ENCODE results near the gene ERBB4. TPM values are rescaled to one million over a fixed set of nuclear protein-coding genes. Genes with fewer than 3 reads are reported as not detected.

The ERBB4 gene
- total RNA-seq, 4 donors from 2014 or later: 5.5 to 21.0 (median 18.3) TPM

DNA sequence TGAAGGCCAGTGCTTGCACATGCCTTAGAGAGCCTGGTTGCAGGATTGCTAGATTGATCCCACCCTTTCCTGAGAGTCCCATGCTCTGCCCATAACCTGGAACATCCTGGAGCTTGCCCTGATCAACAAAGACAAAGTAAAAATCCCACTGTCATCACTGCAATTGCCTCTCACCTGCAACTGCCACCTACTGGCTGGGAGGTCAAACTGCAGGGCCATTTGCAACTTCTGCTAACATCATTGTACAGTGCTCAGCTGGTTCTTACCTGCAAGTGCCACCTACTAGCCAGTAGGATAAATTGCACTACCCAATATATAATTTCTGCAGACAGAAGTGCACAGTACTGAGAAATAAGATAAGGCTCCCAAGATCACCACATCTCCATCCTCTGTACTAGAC is 1034.7 kb downstream of the ERBB4 start:
- intact Hi-C loops (cut with DNase I): no loop called here
- TF ChIP-seq, protein P1, sequence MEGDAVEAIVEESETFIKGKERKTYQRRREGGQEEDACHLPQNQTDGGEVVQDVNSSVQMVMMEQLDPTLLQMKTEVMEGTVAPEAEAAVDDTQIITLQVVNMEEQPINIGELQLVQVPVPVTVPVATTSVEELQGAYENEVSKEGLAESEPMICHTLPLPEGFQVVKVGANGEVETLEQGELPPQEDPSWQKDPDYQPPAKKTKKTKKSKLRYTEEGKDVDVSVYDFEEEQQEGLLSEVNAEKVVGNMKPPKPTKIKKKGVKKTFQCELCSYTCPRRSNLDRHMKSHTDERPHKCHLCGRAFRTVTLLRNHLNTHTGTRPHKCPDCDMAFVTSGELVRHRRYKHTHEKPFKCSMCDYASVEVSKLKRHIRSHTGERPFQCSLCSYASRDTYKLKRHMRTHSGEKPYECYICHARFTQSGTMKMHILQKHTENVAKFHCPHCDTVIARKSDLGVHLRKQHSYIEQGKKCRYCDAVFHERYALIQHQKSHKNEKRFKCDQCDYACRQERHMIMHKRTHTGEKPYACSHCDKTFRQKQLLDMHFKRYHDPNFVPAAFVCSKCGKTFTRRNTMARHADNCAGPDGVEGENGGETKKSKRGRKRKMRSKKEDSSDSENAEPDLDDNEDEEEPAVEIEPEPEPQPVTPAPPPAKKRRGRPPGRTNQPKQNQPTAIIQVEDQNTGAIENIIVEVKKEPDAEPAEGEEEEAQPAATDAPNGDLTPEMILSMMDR (IDR thresholded peaks at IDR 0.05): no peak
- TF ChIP-seq POLR2A (IDR thresholded peaks at IDR 0.05): no peak
- H3K9me3 ChIP-seq: no peaks in the 10 kb centered on the region
- H3K27me3 ChIP-seq: no peaks in the 10 kb centered on the region
- H3K4me1 ChIP-seq: no peaks in the 10 kb centered on the region
- H3K4me3 ChIP-seq (replicated peaks in 1 of 3): no peak overlapping the region
- DNase-seq: no peak
- no peaks in the 10 kb centered on the region for H3K36me3 ChIP-seq
- H3K27ac ChIP-seq: no peak overlapping the region

DNA sequence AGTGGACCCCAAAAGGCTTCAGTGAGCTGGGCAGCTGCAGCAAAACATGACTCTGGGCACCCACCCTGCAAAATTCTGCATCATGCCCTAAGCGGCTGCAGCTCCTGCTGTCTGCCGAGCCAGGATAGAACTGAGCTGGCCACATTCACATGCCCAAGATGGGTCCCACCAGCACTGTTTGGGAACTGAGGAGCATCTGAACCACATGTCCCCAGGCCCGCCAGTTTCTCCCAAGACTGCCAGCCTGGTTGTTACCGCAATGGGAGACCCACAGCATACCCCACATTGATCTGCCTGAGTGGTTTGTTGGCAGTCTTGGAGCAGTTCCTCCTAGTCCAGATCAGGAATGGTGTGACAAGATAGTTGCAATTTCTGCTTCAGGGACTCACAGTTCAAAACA is 1035.4 kb downstream of the ERBB4 start:
- TF ChIP-seq POLR2A (IDR thresholded peaks at IDR 0.05): no peak
- TF ChIP-seq, protein P1 (IDR thresholded peaks at IDR 0.05): no peak
- WGBS, 2 donors: 97 to 98% methylated on average over 4 of the region's 4 CpGs
- H3K9me3 ChIP-seq: no peaks in the 10 kb centered on the region
- H3K27me3 ChIP-seq: no peaks in the 10 kb centered on the region
- no peak overlapping the region for H3K4me3 ChIP-seq (replicated peaks in 1 of 3)
- DNase-seq: no peak
- no peak overlapping the region for H3K27ac ChIP-seq
- no peaks in the 10 kb centered on the region for H3K4me1 ChIP-seq
- intact Hi-C loops (cut with DNase I): no loop called here
- no peaks in the 10 kb centered on the region for H3K36me3 ChIP-seq

DNA sequence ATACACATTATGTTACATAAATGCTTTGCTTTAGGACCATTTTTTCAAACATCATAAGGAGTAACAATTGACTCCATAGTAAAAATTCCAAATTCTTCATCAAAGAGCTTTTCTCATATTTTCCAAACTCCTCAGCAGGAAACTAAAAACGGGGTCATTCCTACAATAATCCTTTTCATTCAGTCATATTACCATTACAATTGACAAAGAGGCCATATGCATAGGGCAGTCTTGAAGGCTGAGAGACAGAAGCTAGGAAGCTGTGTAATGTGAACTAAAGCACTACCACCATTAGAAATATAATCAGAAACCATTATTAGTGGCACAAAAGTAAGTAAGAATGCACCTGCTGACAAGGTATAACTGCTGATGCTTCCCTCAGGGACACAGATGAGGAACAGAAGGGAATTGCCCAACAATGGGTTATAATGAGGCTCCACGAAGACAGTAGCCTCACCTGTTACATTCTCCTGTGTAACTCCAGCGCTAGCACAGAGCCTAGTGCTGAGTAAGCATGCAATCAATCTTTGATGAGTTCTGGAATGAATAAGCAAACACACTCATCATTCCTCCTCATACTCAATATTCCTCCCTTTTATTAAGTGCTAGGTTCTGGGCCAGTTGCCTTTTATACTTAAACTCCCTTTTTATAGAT is 1039.9 kb downstream of the ERBB4 start:
- Histone ChIP-seq H3K4me3 (replicated peaks in 1 of 3) (no peak overlapping the region), H3K27me3 (no peaks in the 10 kb centered on the region), H3K9me3 (no peaks in the 10 kb centered on the region), H3K4me1 (no peaks in the 10 kb centered on the region), H3K36me3 (no peaks in the 10 kb centered on the region), H3K27ac (no peak overlapping the region)
- TF ChIP-seq, protein P1 (IDR thresholded peaks at IDR 0.05): no peak
- no peak for TF ChIP-seq POLR2A (IDR thresholded peaks at IDR 0.05)
- intact Hi-C loops (cut with DNase I): no loop called here
- 48 to 50% methylated on average over 3 of the region's 3 CpGs for WGBS, 2 donors
- no peak for DNase-seq

DNA sequence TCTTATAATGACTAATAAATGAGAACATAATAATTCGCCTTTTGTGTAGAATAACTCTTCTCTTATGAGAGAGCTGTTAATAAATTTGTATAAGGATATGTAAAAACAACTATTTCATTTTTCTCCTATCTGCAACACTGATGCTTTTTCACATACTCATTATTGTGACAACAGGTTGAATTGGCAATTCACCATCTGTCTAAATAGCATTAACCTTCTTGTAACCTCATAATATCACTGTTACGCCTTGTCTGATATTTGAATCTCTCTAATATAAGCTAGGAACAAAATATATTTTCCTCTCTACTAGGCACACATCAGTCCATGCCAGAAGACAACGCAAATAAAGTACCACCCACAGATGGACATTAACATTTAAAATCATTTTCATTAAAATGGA is 1043.3 kb downstream of the ERBB4 start:
- intact Hi-C loops (cut with DNase I): no loop called here
- H3K4me1 ChIP-seq: no peaks in the 10 kb centered on the region
- TF ChIP-seq, protein P1 (IDR thresholded peaks at IDR 0.05): no peak
- TF ChIP-seq POLR2A (IDR thresholded peaks at IDR 0.05): no peak
- no peaks in the 10 kb centered on the region for H3K27me3 ChIP-seq
- H3K9me3 ChIP-seq: no peaks in the 10 kb centered on the region
- no peaks in the 10 kb centered on the region for H3K36me3 ChIP-seq
- H3K4me3 ChIP-seq (replicated peaks in 1 of 3): no peak overlapping the region
- H3K27ac ChIP-seq: no peak overlapping the region
- 88 to 90% methylated on average over 3 of the region's 3 CpGs for WGBS, 2 donors
- no peak for DNase-seq

DNA sequence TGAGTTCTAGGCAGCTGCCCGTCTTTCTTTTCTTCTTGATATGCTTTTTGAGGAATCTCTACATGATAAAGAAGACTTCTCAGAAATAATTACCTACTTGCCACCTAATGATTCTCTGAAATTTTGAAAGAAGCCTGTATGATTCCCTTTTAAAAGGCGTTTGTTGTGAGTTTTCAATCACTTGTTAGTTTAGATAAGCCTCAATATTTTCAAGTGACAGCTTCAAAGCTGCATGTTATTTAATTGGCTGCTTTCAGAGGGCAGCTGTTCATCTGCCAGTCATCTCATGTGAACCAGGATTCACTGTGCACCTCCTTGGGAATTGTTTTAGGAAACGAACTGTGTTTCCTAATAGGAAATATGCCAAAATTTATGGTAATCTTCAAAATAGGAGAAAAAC is 1044.1 kb downstream of the ERBB4 start:
- DNase-seq: no peak
- TF ChIP-seq, protein P1 (IDR thresholded peaks at IDR 0.05): no peak
- no peak for TF ChIP-seq POLR2A (IDR thresholded peaks at IDR 0.05)
- intact Hi-C loops (cut with DNase I): no loop called here
- Histone ChIP-seq H3K27ac (no peak overlapping the region), H3K36me3 (no peaks in the 10 kb centered on the region), H3K4me3 (replicated peaks in 1 of 3) (no peak overlapping the region), H3K27me3 (no peaks in the 10 kb centered on the region), H3K9me3 (no peaks in the 10 kb centered on the region), H3K4me1 (no peaks in the 10 kb centered on the region)
- 63 to 69% methylated on average over 3 of the region's 3 CpGs for WGBS, 2 donors
